Transverse colon (tissue), 4 donors: ENCODE data around the gene EFNA4.

Experiments used
- POLR2A ChIP-seq: fragments of 450-650 bp; IDR thresholded peaks from one replicate; pipeline ENCODE4 v1.6.1; 2016; ENCODE audit warnings: antibody characterized with exemption, mild to moderate bottlenecking, moderate library complexity
- POLR2AphosphoS5 ChIP-seq, 3 donors: sonication (generic); formaldehyde crosslinking; IDR thresholded peaks; one replicate each; pipeline ENCODE4 v1.6.1; 2016; ENCODE audit warnings: antibody characterized with exemption in 3 of 3
- TF ChIP-seq, protein P1 (sequence below), 5 experiments: fragments of 200-600 bp in 3 of 5; fragments of 450-650 bp in 2 of 5; sonication (generic) in 3 of 5; IDR thresholded peaks; 1 replicate in 2 of 5; 2 replicates in 3 of 5; pipeline ENCODE4 v1.5.1; 2016 to 2017; ENCODE audit warnings: antibody characterized with exemption in 5 of 5, inconsistent platforms in 3 of 5, mild to moderate bottlenecking in 2 of 5, moderate library complexity in 1 of 5

DNA sequence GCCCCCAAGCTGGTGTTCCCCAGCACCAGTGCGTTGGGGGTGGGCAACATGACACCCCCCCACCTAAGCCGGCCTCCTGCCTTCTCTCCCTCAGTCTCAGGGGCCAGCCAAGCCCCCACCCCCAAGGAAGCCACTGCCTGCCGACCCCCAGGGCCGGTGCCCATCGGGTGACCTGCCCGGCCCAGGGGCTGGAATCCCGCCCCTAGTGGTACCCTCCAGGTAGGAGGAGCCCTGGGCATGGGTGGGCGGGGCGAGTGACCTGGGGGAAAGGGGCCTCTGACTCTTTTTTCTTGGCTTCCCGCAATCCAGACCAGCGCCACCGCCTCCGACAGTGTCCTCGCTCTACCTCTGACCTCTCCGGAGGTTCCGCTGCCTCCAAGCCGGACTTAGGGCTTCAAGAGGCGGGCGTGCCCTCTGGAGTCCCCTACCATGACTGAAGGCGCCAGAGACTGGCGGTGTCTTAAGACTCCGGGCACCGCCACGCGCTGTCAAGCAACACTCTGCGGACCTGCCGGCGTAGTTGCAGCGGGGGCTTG is 1.3 kb upstream of the EFNA4 start:
- TF ChIP-seq POLR2A = no peak
- TF ChIP-seq, protein P1, sequence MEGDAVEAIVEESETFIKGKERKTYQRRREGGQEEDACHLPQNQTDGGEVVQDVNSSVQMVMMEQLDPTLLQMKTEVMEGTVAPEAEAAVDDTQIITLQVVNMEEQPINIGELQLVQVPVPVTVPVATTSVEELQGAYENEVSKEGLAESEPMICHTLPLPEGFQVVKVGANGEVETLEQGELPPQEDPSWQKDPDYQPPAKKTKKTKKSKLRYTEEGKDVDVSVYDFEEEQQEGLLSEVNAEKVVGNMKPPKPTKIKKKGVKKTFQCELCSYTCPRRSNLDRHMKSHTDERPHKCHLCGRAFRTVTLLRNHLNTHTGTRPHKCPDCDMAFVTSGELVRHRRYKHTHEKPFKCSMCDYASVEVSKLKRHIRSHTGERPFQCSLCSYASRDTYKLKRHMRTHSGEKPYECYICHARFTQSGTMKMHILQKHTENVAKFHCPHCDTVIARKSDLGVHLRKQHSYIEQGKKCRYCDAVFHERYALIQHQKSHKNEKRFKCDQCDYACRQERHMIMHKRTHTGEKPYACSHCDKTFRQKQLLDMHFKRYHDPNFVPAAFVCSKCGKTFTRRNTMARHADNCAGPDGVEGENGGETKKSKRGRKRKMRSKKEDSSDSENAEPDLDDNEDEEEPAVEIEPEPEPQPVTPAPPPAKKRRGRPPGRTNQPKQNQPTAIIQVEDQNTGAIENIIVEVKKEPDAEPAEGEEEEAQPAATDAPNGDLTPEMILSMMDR (IDR thresholded peaks at IDR 0.05) = no peak
- TF ChIP-seq POLR2AphosphoS5 (IDR thresholded peaks at IDR 0.05) = no peak
